ENCODE data around the gene ACOT7.
"Not testable (repeated sequence)": the region's sequence is repeated elsewhere in the genome, so short reads cannot be mapped to it uniquely, and the experiment has no call there.

ACOT7 gene

GRCh38 chr1:6393400-6394187 lies at the start of gene ACOT7:
TSS of gene ACOT7 (minus strand) at chr1:6393767. CDS start at chr1:6393399, 368 bp downstream.
- Histone ChIP-seq H3K9me3 (ENCODE audit: insufficient read depth, low read length) (no peaks in the 10 kb centered on the region), H3K4me3 (ENCODE audit: insufficient read length, low read depth) (peak within 1 kb of the TSS; percentile 36), H3K27me3 (ENCODE audit: insufficient read depth, insufficient read length) (no peaks in the 10 kb centered on the region), H3K4me1 (ENCODE audit: insufficient read depth, insufficient read length) (no peaks in the 10 kb centered on the region), H3K36me3 (ENCODE audit: insufficient read depth, insufficient read length, low read length) (no peaks in the 10 kb centered on the region), H3K9ac (ENCODE audit: insufficient read length, low read depth) (peak within 1 kb of the TSS; percentile 56)
- peak; percentile 30 for DNase-seq (ENCODE audit: low read depth, low spot score)
- TF ChIP-seq ZNF274 (IDR thresholded peaks at IDR 0.05; ENCODE audit: low read depth, low read length) = no peak
- TF ChIP-seq YY1 (IDR thresholded peaks at IDR 0.05; ENCODE audit: insufficient read depth, insufficient read length) = no peak
- TF ChIP-seq SUZ12 (IDR thresholded peaks at IDR 0.05; ENCODE audit: extremely low read depth, insufficient read depth, insufficient read length) = no peak

- H3K9ac ChIP-seq (ENCODE audit: insufficient read length, low read depth) = no peak overlapping the region
- no peak overlapping the region for H3K4me3 ChIP-seq (ENCODE audit: insufficient read length, low read depth)
- TF ChIP-seq SUZ12 (IDR thresholded peaks at IDR 0.05; ENCODE audit: extremely low read depth, insufficient read depth, insufficient read length) (no peak), YY1 (IDR thresholded peaks at IDR 0.05; ENCODE audit: insufficient read depth, insufficient read length) (no peak), ZNF274 (IDR thresholded peaks at IDR 0.05; ENCODE audit: low read depth, low read length) (no peak)
- no peak for DNase-seq (ENCODE audit: low read depth, low spot score)
- H3K9me3 ChIP-seq (ENCODE audit: insufficient read depth, low read length) = no peaks in the 10 kb centered on the region
- H3K4me1 ChIP-seq (ENCODE audit: insufficient read depth, insufficient read length) = peaks cover 16% of the 10 kb centered on the region
- H3K27me3 ChIP-seq (ENCODE audit: insufficient read depth, insufficient read length) = peaks cover 9% of the 10 kb centered on the region
- H3K36me3 ChIP-seq (ENCODE audit: insufficient read depth, insufficient read length, low read length) = no peaks in the 10 kb centered on the region
These were observed 48.0 kb upstream of the ACOT7 start for GRCh38 chr1:6441586-6441985.

GRCh38 chr1:6440198-6441126 lies 46.9 kb upstream of the ACOT7 start:
- peaks cover 9% of the 10 kb centered on the region for H3K27me3 ChIP-seq (ENCODE audit: insufficient read depth, insufficient read length)
- H3K36me3 ChIP-seq (ENCODE audit: insufficient read depth, insufficient read length, low read length) = no peaks in the 10 kb centered on the region
- peaks cover 14% of the 10 kb centered on the region for H3K4me1 ChIP-seq (ENCODE audit: insufficient read depth, insufficient read length)
- H3K4me3 ChIP-seq (ENCODE audit: insufficient read length, low read depth) = peak overlapping the region; percentile 43
- TF ChIP-seq YY1 (IDR thresholded peaks at IDR 0.05; ENCODE audit: insufficient read depth, insufficient read length) = no peak
- TF ChIP-seq ZNF274 (IDR thresholded peaks at IDR 0.05; ENCODE audit: low read depth, low read length) = no peak
- TF ChIP-seq SUZ12 (IDR thresholded peaks at IDR 0.05; ENCODE audit: extremely low read depth, insufficient read depth, insufficient read length) = no peak
- DNase-seq (ENCODE audit: low read depth, low spot score) = no peak
- peak overlapping the region; percentile 74 for H3K9ac ChIP-seq (ENCODE audit: insufficient read length, low read depth)
- H3K9me3 ChIP-seq (ENCODE audit: insufficient read depth, low read length) = no peaks in the 10 kb centered on the region

GRCh38 chr1:6438047-6438525 lies 44.5 kb upstream of the ACOT7 start:
- H3K27me3 ChIP-seq (ENCODE audit: insufficient read depth, insufficient read length) = peaks cover 9% of the 10 kb centered on the region
- peak; percentile 58 for DNase-seq (ENCODE audit: low read depth, low spot score)
- H3K9me3 ChIP-seq (ENCODE audit: insufficient read depth, low read length) = no peaks in the 10 kb centered on the region

GRCh38 chr1:6437012-6437700 lies 43.6 kb upstream of the ACOT7 start:
- not testable (repeated sequence) for H3K9ac ChIP-seq (ENCODE audit: insufficient read length, low read depth); DNase-seq (ENCODE audit: low read depth, low spot score); H3K27me3 ChIP-seq (ENCODE audit: insufficient read depth, insufficient read length); H3K4me3 ChIP-seq (ENCODE audit: insufficient read length, low read depth); H3K9me3 ChIP-seq (ENCODE audit: insufficient read depth, low read length); H3K36me3 ChIP-seq (ENCODE audit: insufficient read depth, insufficient read length, low read length)
- H3K4me1 ChIP-seq (ENCODE audit: insufficient read depth, insufficient read length) = peaks cover 13% of the 10 kb centered on the region

More at GRCh38 chr1:6438047-6438525, 44.5 kb upstream of the ACOT7 start:
- H3K36me3 ChIP-seq (ENCODE audit: insufficient read depth, insufficient read length, low read length) = no peaks in the 10 kb centered on the region
- H3K4me1 ChIP-seq (ENCODE audit: insufficient read depth, insufficient read length) = peaks cover 13% of the 10 kb centered on the region
- TF ChIP-seq ZNF274 (IDR thresholded peaks at IDR 0.05; ENCODE audit: low read depth, low read length) (no peak), SUZ12 (IDR thresholded peaks at IDR 0.05; ENCODE audit: extremely low read depth, insufficient read depth, insufficient read length) (no peak), YY1 (IDR thresholded peaks at IDR 0.05; ENCODE audit: insufficient read depth, insufficient read length) (no peak)
- no peak overlapping the region for H3K9ac ChIP-seq (ENCODE audit: insufficient read length, low read depth)
- no peak overlapping the region for H3K4me3 ChIP-seq (ENCODE audit: insufficient read length, low read depth)

GRCh38 chr1:6436277-6436676 lies 42.7 kb upstream of the ACOT7 start:
- H3K36me3 ChIP-seq (ENCODE audit: insufficient read depth, insufficient read length, low read length); H3K4me3 ChIP-seq (ENCODE audit: insufficient read length, low read depth); H3K9ac ChIP-seq (ENCODE audit: insufficient read length, low read depth); H3K4me1 ChIP-seq (ENCODE audit: insufficient read depth, insufficient read length); H3K27me3 ChIP-seq (ENCODE audit: insufficient read depth, insufficient read length); DNase-seq (ENCODE audit: low read depth, low spot score); H3K9me3 ChIP-seq (ENCODE audit: insufficient read depth, low read length): not testable (repeated sequence)

- Histone ChIP-seq H3K9me3 (ENCODE audit: insufficient read depth, low read length) (no peaks in the 10 kb centered on the region), H3K9ac (ENCODE audit: insufficient read length, low read depth) (no peak overlapping the region), H3K4me1 (ENCODE audit: insufficient read depth, insufficient read length) (peaks cover 7% of the 10 kb centered on the region), H3K4me3 (ENCODE audit: insufficient read length, low read depth) (no peak overlapping the region), H3K27me3 (ENCODE audit: insufficient read depth, insufficient read length) (no peaks in the 10 kb centered on the region), H3K36me3 (ENCODE audit: insufficient read depth, insufficient read length, low read length) (no peaks in the 10 kb centered on the region)
- no peak for DNase-seq (ENCODE audit: low read depth, low spot score)
- no peak for TF ChIP-seq YY1 (IDR thresholded peaks at IDR 0.05; ENCODE audit: insufficient read depth, insufficient read length)
- TF ChIP-seq SUZ12 (IDR thresholded peaks at IDR 0.05; ENCODE audit: extremely low read depth, insufficient read depth, insufficient read length) = no peak
- TF ChIP-seq ZNF274 (IDR thresholded peaks at IDR 0.05; ENCODE audit: low read depth, low read length) = no peak
These were observed 42.0 kb upstream of the ACOT7 start for GRCh38 chr1:6435547-6435946.
